ENCODE data around the gene DAPK1.
"Not testable (repeated sequence)": the region's sequence is repeated elsewhere in the genome, so short reads cannot be mapped to it uniquely, and the experiment has no call there.

The DAPK1 gene

DNA sequence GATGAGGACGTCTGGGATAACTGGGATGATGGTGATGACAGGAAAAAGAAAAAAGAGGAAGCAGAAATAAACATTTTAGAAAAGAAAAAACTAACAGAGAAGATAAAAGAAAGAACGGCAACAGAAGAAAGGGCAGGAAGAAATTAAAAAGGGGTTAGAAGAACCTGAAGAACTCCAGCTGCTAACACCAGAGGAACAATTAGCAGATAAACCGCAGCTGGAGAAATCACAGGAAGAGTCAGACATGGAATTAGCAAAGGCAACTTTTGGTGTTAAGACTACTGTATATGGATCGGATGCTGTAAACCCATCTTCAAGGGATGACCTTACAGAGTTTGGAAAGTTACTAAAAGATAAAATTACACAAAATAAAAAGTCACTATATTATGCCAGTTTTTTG is 243.7 kb downstream of the DAPK1 start:
- Histone ChIP-seq H3K79me1 (ENCODE audit: low read length) (no peaks in the 10 kb centered on the region), H4K8ac (ENCODE audit: low read depth, low read length) (no peak overlapping the region), H2AK5ac (ENCODE audit: low read length) (no peak overlapping the region), H3K27me3 (ENCODE audit: insufficient read depth, low read length) (no peaks in the 10 kb centered on the region), H2AFZ (ENCODE audit: insufficient read depth, low read length, poor library complexity) (no peak overlapping the region), H2BK120ac (ENCODE audit: insufficient read depth, low read length, poor library complexity) (no peak overlapping the region), H3K27ac (ENCODE audit: low read depth, low read length) (no peak overlapping the region), H3K36me3 (ENCODE audit: control insufficient read depth in 1 of 2, insufficient read depth in 2 of 2, low read length in 2 of 2) (no peaks in the 10 kb centered on the region), H3K4me1 (ENCODE audit: control insufficient read depth in 1 of 2, insufficient read depth in 2 of 2, low read length in 2 of 2) (no peaks in the 10 kb centered on the region), H3K4ac (ENCODE audit: low read depth, low read length) (no peak overlapping the region), H3K4me3 (ENCODE audit: low read depth, low read length) (no peak overlapping the region), H3K4me2 (ENCODE audit: low read length) (no peak overlapping the region), H3K9me3 (ENCODE audit: insufficient read depth, low read depth, low read length) (peaks cover 2% of the 10 kb centered on the region), H3K23ac (ENCODE audit: low read length) (no peak overlapping the region), H4K12ac (ENCODE audit: low read depth, low read length) (no peak overlapping the region), H2BK12ac (ENCODE audit: low read length) (no peak overlapping the region), H2BK5ac (ENCODE audit: low read depth, low read length, poor library complexity) (no peak overlapping the region), H4K91ac (ENCODE audit: low read depth, low read length) (no peak overlapping the region), H3K79me2 (ENCODE audit: control insufficient read depth, insufficient read depth, low read length, poor library complexity) (no peaks in the 10 kb centered on the region), H3K14ac (ENCODE audit: low read length) (no peak overlapping the region), H3K9ac (ENCODE audit: low read length) (no peak overlapping the region), H3K18ac (ENCODE audit: low read length) (no peak overlapping the region)
- no CpG with 5 or more reads among the region's 4 CpGs for WGBS (ENCODE audit: extremely low coverage, insufficient coverage, insufficient read length)
- no peak for DNase-seq

- Histone ChIP-seq H2AFZ (ENCODE audit: insufficient read depth, low read length, poor library complexity) (no peak overlapping the region), H4K91ac (ENCODE audit: low read depth, low read length) (no peak overlapping the region), H3K4me3 (ENCODE audit: low read depth, low read length) (no peak overlapping the region), H3K27ac (ENCODE audit: low read depth, low read length) (no peak overlapping the region), H3K23ac (ENCODE audit: low read length) (no peak overlapping the region), H3K79me1 (ENCODE audit: low read length) (no peaks in the 10 kb centered on the region), H3K14ac (ENCODE audit: low read length) (no peak overlapping the region), H4K8ac (ENCODE audit: low read depth, low read length) (no peak overlapping the region), H3K79me2 (ENCODE audit: control insufficient read depth, insufficient read depth, low read length, poor library complexity) (no peaks in the 10 kb centered on the region), H4K12ac (ENCODE audit: low read depth, low read length) (no peak overlapping the region), H3K4me2 (ENCODE audit: low read length) (no peak overlapping the region), H3K4me1 (ENCODE audit: control insufficient read depth in 1 of 2, insufficient read depth in 2 of 2, low read length in 2 of 2) (no peaks in the 10 kb centered on the region), H2BK12ac (ENCODE audit: low read length) (no peak overlapping the region), H3K18ac (ENCODE audit: low read length) (no peak overlapping the region), H3K4ac (ENCODE audit: low read depth, low read length) (no peak overlapping the region), H3K27me3 (ENCODE audit: insufficient read depth, low read length) (no peaks in the 10 kb centered on the region), H2BK120ac (ENCODE audit: insufficient read depth, low read length, poor library complexity) (no peak overlapping the region), H3K9me3 (ENCODE audit: insufficient read depth, low read depth, low read length) (peaks cover 2% of the 10 kb centered on the region), H3K9ac (ENCODE audit: low read length) (no peak overlapping the region), H2AK5ac (ENCODE audit: low read length) (no peak overlapping the region), H2BK5ac (ENCODE audit: low read depth, low read length, poor library complexity) (no peak overlapping the region), H3K36me3 (ENCODE audit: control insufficient read depth in 1 of 2, insufficient read depth in 2 of 2, low read length in 2 of 2) (no peaks in the 10 kb centered on the region)
- DNase-seq = no peak
- no CpG with 5 or more reads among the region's 5 CpGs for WGBS (ENCODE audit: extremely low coverage, insufficient coverage, insufficient read length)
Measured at GRCh38 chr9:87741891-87742290, 244.2 kb downstream of the DAPK1 start.

DNA sequence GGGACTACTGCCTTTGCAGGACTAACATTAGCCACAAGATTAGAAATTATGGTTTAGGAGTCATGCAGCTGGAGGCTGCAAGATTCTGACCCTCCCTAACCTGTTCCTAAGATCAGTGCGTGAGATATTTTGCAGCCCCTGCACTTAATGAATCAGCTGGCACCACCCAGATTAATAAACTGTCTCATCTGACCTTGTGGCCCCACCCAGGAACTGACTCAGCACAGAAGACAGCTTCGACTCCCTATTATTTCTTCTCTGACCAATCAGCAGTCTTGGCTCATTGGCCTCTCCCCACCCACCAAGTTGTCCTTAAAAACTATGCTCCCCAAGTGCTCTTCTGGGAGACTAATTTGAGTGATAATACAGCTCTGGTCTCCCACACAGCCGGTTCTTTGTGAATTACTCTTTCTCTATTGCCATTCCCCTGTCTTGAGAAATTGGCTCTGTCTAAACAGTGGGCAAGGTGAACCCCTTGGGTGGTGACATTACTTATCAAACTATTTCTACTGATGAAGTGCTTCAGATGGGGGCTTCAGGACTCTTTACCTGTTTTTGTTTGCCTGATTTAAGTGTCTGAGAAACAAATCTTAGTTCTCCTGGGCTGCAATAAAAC is 245.3 kb downstream of the DAPK1 start:
- Histone ChIP-seq H3K4ac (ENCODE audit: low read depth, low read length) (no peak overlapping the region), H3K18ac (ENCODE audit: low read length) (no peak overlapping the region), H3K23ac (ENCODE audit: low read length) (no peak overlapping the region), H2AFZ (ENCODE audit: insufficient read depth, low read length, poor library complexity) (no peak overlapping the region), H4K91ac (ENCODE audit: low read depth, low read length) (no peak overlapping the region), H3K27ac (ENCODE audit: low read depth, low read length) (no peak overlapping the region), H2BK5ac (ENCODE audit: low read depth, low read length, poor library complexity) (no peak overlapping the region), H3K4me1 (ENCODE audit: control insufficient read depth in 1 of 2, insufficient read depth in 2 of 2, low read length in 2 of 2) (no peaks in the 10 kb centered on the region), H2BK120ac (ENCODE audit: insufficient read depth, low read length, poor library complexity) (no peak overlapping the region), H4K12ac (ENCODE audit: low read depth, low read length) (no peak overlapping the region), H3K9ac (ENCODE audit: low read length) (no peak overlapping the region), H3K27me3 (ENCODE audit: insufficient read depth, low read length) (no peaks in the 10 kb centered on the region), H4K8ac (ENCODE audit: low read depth, low read length) (no peak overlapping the region), H3K4me3 (ENCODE audit: low read depth, low read length) (no peak overlapping the region), H3K79me2 (ENCODE audit: control insufficient read depth, insufficient read depth, low read length, poor library complexity) (no peaks in the 10 kb centered on the region), H2BK12ac (ENCODE audit: low read length) (no peak overlapping the region), H3K4me2 (ENCODE audit: low read length) (no peak overlapping the region), H3K79me1 (ENCODE audit: low read length) (no peaks in the 10 kb centered on the region), H3K14ac (ENCODE audit: low read length) (no peak overlapping the region), H2AK5ac (ENCODE audit: low read length) (no peak overlapping the region), H3K36me3 (ENCODE audit: control insufficient read depth in 1 of 2, insufficient read depth in 2 of 2, low read length in 2 of 2) (no peaks in the 10 kb centered on the region), H3K9me3 (ENCODE audit: insufficient read depth, low read depth, low read length) (peaks cover 2% of the 10 kb centered on the region)
- DNase-seq = no peak
- WGBS (ENCODE audit: extremely low coverage, insufficient coverage, insufficient read length) = no CpG with 5 or more reads among the region's 3 CpGs

- H3K9me3 ChIP-seq (ENCODE audit: insufficient read depth, low read depth, low read length); H2AK5ac ChIP-seq (ENCODE audit: low read length); H2BK12ac ChIP-seq (ENCODE audit: low read length); H4K12ac ChIP-seq (ENCODE audit: low read depth, low read length); H3K14ac ChIP-seq (ENCODE audit: low read length); H3K23ac ChIP-seq (ENCODE audit: low read length); H3K79me2 ChIP-seq (ENCODE audit: control insufficient read depth, insufficient read depth, low read length, poor library complexity); H3K79me1 ChIP-seq (ENCODE audit: low read length); H3K4me2 ChIP-seq (ENCODE audit: low read length); H3K27ac ChIP-seq (ENCODE audit: low read depth, low read length); H4K91ac ChIP-seq (ENCODE audit: low read depth, low read length); H3K4me1 ChIP-seq (ENCODE audit: control insufficient read depth in 1 of 2, insufficient read depth in 2 of 2, low read length in 2 of 2); DNase-seq; H3K36me3 ChIP-seq (ENCODE audit: control insufficient read depth in 1 of 2, insufficient read depth in 2 of 2, low read length in 2 of 2); H3K4ac ChIP-seq (ENCODE audit: low read depth, low read length); H3K27me3 ChIP-seq (ENCODE audit: insufficient read depth, low read length); H2AFZ ChIP-seq (ENCODE audit: insufficient read depth, low read length, poor library complexity); H4K8ac ChIP-seq (ENCODE audit: low read depth, low read length); H3K18ac ChIP-seq (ENCODE audit: low read length); H2BK120ac ChIP-seq (ENCODE audit: insufficient read depth, low read length, poor library complexity); H3K9ac ChIP-seq (ENCODE audit: low read length); H2BK5ac ChIP-seq (ENCODE audit: low read depth, low read length, poor library complexity); H3K4me3 ChIP-seq (ENCODE audit: low read depth, low read length): not testable (repeated sequence)
- WGBS (ENCODE audit: extremely low coverage, insufficient coverage, insufficient read length) = no CpG with 5 or more reads among the region's 7 CpGs
Measured at GRCh38 chr9:87744247-87744646, 246.6 kb downstream of the DAPK1 start.

Data from trophoblast cell (in vitro differentiated cells and primary cell).